NCI-H187 (cell line): ENCODE data around the gene TM9SF1.

Experiments used
- DNase-seq, 2 experiments: peaks; one replicate each; lab custom pipeline; 2025; lab: John Stamatoyannopoulos, UW

Gene TM9SF1

GRCh38 chr14:24195186-24196070 lies at the start of gene TM9SF1:
Gene TM9SF1, minus strand, starts transcription at chr14:24195441. Its CDS starts 422 bp downstream, at chr14:24195019.
- peak; percentile 67 to 74 for DNase-seq

GRCh38 chr14:24243336-24243836 lies 48.1 kb upstream of the TM9SF1 start:
- no peak for DNase-seq

- DNase-seq: peak in 1 of 2 experiments; percentile 90
Measured at GRCh38 chr14:24241829-24242443, 46.7 kb upstream of the TM9SF1 start.

GRCh38 chr14:24240110-24240918 lies 45.1 kb upstream of the TM9SF1 start:
- no peak for DNase-seq

GRCh38 chr14:24238527-24239037 lies 43.3 kb upstream of the TM9SF1 start:
- no peak for DNase-seq

GRCh38 chr14:24238123-24238522 lies 42.9 kb upstream of the TM9SF1 start:
- DNase-seq: no peak

GRCh38 chr14:24237463-24237955 lies 42.3 kb upstream of the TM9SF1 start:
- no peak for DNase-seq

- no peak for DNase-seq
Measured at GRCh38 chr14:24236689-24237462, 41.6 kb upstream of the TM9SF1 start.

- no peak for DNase-seq
Measured at GRCh38 chr14:24235804-24236688, 40.8 kb upstream of the TM9SF1 start.

GRCh38 chr14:24234095-24235005 lies 39.1 kb upstream of the TM9SF1 start:
- no peak for DNase-seq

- DNase-seq: no peak
Measured at GRCh38 chr14:24233538-24233866, 38.3 kb upstream of the TM9SF1 start.

GRCh38 chr14:24232645-24233537 lies 37.6 kb upstream of the TM9SF1 start, which contains the start of gene GMPR2:
Gene GMPR2, plus strand, starts transcription at chr14:24232929. Its CDS starts 325 bp downstream, at chr14:24233254.
- no peak for DNase-seq

GRCh38 chr14:24232121-24232644 lies 36.9 kb upstream of the TM9SF1 start, which contains the start of gene NEDD8:
Gene NEDD8, minus strand, starts transcription at chr14:24232367. Its CDS starts 100 bp downstream, at chr14:24232267.
- DNase-seq: peak; percentile 81 to 96

- no peak for DNase-seq
Measured at GRCh38 chr14:24231263-24232120, 36.3 kb upstream of the TM9SF1 start.

- DNase-seq: no peak
Measured at GRCh38 chr14:24228902-24229301, 33.7 kb upstream of the TM9SF1 start.

- no peak for DNase-seq
Measured at GRCh38 chr14:24226473-24226872, 31.2 kb upstream of the TM9SF1 start.
